Body of pancreas (tissue), 4 donors: ENCODE results near the gene PEG3.

Source experiments
- POLR2A ChIP-seq, 3 donors: fragments of 450-650 bp; IDR thresholded peaks; one replicate each; pipeline ENCODE4 v1.6.1; 2016; ENCODE audit warnings: antibody characterized with exemption in 3 of 3, mild to moderate bottlenecking in 2 of 3
- TF ChIP-seq, protein P1 (sequence below), 7 experiments: fragments of 450-650 bp in 4 of 7; fragments of 200-600 bp in 3 of 7; sonication (generic) in 3 of 7; IDR thresholded peaks; one replicate each; pipeline ENCODE4 v1.5.1; 2016 to 2019; ENCODE audit warnings: antibody characterized with exemption in 7 of 7

DNA sequence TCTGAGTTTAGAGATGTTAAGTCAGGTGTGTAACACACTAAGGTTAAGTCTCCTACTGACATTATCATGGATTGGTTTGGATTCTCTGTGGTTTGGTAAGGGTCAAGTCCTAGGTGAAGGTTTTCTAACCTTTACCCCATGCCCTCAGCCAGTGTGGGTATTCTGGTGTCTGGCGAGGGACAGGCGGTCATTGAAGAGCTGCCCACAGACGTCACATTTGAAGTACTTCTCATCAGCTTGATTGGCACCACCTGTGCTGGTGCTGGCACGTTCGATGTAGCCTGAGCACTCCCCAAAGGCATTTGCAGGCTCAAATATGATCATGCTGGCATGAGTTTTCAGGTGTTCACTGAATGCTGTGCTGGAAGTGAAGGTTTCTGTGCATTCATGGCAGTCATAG is 27.0 kb downstream of the PEG3 start:
- no peak for TF ChIP-seq POLR2A (IDR thresholded peaks at IDR 0.05)
- TF ChIP-seq, protein P1, sequence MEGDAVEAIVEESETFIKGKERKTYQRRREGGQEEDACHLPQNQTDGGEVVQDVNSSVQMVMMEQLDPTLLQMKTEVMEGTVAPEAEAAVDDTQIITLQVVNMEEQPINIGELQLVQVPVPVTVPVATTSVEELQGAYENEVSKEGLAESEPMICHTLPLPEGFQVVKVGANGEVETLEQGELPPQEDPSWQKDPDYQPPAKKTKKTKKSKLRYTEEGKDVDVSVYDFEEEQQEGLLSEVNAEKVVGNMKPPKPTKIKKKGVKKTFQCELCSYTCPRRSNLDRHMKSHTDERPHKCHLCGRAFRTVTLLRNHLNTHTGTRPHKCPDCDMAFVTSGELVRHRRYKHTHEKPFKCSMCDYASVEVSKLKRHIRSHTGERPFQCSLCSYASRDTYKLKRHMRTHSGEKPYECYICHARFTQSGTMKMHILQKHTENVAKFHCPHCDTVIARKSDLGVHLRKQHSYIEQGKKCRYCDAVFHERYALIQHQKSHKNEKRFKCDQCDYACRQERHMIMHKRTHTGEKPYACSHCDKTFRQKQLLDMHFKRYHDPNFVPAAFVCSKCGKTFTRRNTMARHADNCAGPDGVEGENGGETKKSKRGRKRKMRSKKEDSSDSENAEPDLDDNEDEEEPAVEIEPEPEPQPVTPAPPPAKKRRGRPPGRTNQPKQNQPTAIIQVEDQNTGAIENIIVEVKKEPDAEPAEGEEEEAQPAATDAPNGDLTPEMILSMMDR (IDR thresholded peaks at IDR 0.05), result no peak
